Erythroblast (primary cell): ENCODE measurements around the gene WRAP73.
"Not testable (repeated sequence)": the region's sequence is repeated elsewhere in the genome, so short reads cannot be mapped to it uniquely, and the experiment has no call there.

Experiments
- DNase-seq, 2 experiments: peaks; one replicate each; lab custom pipeline; 2025; lab: John Stamatoyannopoulos, UW
- GATA1 ChIP-seq: IDR thresholded peaks from 2 replicates; pipeline ENCODE4 v1.6.1; 2011; ENCODE audit warnings: low read depth, mild to moderate bottlenecking, control low read depth, low read length, moderate library complexity
- POLR2A ChIP-seq: IDR thresholded peaks from 2 replicates; pipeline ENCODE4 v1.6.1; 2011; ENCODE audit warnings: mild to moderate bottlenecking, low read length

Gene WRAP73

GRCh38 chr1:3630914-3631313, 19.0 kb downstream of the WRAP73 start:
- TF ChIP-seq POLR2A (no peak), GATA1 (no peak)

DNA sequence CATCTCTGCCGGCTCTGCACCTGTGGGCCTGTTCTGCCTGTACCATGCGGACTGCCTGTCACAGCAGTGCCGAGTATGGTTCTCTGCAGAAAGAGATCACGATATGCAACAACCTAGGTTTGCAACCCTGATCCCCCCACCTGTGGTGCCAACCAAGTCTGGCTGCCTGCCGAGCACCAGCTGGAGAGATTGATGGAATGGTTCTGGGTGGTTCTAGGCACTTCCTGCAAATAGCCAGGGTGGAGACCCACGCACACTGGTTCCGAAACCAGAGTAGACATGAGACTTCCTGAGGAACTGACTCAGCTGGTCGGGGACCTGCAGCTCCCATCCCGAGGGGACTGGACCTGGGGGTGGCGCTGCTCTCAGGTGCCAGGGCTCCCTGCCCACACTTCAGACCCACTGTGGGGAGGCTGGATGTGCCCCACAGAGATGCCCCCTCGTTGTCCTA, 19.7 kb downstream of the WRAP73 start:
- TF ChIP-seq GATA1 (no peak), POLR2A (no peak)

More at GRCh38 chr1:3630914-3631313, 19.0 kb downstream of the WRAP73 start:
- DNase-seq: no peak

GRCh38 chr1:3629561-3630160, 20.2 kb downstream of the WRAP73 start:
- TF ChIP-seq POLR2A (no peak), GATA1 (no peak)

More for the DNA sequence above, 19.7 kb downstream of the WRAP73 start:
- no peak for DNase-seq

DNA sequence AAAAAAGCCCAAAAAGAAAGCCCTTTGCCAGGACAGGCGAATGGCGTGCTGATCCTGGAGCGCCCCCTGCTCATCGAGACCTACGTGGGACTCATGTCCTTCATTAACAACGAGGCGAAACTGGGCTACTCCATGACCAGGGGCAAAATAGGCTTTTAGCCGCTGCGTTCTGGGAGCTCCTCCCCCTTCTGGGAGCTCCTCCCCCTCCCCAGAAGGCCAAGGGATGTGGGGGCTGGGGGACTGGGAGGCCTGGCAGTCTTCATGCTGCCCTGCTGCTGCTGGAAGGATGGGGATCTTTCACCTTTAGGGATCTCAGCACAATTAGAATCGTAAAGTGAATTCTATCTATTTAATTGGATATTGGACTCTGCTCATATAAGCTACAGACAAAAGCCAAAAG, 21.5 kb downstream of the WRAP73 start:
- DNase-seq: no peak
- TF ChIP-seq GATA1 (no peak), POLR2A (no peak)

More at GRCh38 chr1:3629561-3630160, 20.2 kb downstream of the WRAP73 start:
- no peak for DNase-seq

DNA sequence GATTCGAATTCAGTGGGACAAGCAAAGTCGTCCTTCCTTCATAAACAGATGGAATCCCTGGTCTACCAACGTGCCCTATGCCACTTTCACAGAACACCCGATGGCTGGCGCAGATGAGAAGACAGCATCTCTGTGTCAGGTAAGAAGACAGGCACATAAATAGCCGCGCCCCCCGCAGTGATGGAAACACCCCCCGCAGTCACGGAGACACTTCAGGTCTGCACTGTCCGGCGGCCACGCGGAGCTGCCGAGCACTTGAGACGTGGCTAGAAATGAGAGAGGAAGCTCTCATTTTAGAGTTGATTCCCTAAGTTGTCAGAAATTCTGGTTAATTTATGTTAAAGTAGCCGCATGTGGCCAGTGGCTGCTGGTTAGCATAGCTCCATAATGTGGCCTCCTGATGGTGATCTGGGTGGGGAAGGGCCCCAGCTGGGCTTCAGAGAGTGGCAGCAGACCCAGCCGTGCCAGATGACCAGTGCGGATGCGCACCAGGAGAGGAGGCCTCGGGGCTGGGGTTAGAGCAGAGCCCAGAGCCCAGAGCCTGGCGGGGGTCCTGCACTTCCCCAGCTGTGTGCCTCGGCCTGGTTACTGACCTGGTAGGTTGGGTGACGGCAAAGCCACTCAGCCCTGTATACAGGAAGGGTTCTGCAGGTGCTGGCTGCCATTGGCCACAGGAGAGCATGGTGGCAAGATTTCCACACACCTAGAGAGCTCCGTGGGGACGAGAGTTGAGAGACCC, 22.2 kb downstream of the WRAP73 start:
- no peak for TF ChIP-seq POLR2A
- no peak for TF ChIP-seq GATA1
- DNase-seq: no peak

DNA sequence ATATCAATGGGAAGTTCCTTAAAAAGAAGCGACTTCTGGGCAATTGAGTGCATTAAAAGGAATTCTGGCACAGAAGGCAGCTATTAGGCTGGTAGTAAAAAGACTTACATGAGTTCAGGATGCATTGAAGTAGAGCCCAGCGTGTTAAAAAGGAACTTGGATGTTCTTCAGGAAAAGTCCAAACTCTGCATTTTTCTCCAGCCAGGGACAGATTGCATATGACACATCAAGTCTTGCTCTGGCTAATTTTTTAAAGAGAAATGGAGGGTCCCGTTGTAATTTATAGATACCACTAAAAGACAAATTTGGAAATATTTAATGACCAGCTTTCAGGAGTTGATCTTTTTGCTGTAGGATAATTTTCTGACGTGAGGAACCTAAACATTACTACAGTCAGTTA, 23.9 kb downstream of the WRAP73 start:
- no peak for TF ChIP-seq GATA1
- no peak for TF ChIP-seq POLR2A
- no peak for DNase-seq

DNA sequence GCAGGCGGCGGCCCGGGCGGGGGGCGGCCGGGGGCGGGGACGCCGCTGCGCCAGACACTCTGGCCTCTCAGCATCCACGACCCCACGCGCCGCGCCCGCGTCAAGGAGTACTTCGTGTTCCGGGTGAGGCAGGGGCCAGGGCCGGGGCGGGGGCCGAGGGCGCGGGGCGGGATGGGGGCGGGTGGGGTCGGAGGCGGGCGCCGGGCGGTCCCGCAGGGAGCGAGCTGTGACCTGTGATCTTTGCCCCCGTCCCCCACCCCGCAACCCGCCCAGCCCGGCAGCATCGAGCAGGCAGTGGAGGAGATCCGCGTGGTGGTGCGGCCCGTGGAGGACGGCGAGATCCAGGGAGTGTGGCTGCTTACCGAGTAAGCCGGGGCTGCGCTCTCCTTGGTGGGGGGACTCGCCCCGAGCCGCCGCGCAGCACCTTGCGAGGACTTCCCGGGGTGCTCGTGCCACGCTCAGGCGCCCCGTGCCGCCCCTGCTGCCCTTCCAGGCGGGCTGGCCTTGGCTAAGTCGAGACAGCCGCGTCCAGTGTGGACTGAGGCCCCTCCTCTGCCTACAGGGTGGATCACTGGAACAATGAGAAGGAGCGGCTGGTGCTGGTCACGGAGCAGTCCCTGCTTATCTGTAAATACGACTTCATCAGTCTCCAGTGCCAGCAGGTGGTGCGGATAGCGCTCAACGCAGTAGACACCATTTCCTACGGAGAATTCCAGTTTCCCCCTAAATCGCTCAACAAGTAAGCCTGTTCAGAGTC, 24.6 kb downstream of the WRAP73 start:
- peak; percentile 88 to 94 for DNase-seq
- TF ChIP-seq POLR2A (peak; percentile 34), GATA1 (no peak)

DNA sequence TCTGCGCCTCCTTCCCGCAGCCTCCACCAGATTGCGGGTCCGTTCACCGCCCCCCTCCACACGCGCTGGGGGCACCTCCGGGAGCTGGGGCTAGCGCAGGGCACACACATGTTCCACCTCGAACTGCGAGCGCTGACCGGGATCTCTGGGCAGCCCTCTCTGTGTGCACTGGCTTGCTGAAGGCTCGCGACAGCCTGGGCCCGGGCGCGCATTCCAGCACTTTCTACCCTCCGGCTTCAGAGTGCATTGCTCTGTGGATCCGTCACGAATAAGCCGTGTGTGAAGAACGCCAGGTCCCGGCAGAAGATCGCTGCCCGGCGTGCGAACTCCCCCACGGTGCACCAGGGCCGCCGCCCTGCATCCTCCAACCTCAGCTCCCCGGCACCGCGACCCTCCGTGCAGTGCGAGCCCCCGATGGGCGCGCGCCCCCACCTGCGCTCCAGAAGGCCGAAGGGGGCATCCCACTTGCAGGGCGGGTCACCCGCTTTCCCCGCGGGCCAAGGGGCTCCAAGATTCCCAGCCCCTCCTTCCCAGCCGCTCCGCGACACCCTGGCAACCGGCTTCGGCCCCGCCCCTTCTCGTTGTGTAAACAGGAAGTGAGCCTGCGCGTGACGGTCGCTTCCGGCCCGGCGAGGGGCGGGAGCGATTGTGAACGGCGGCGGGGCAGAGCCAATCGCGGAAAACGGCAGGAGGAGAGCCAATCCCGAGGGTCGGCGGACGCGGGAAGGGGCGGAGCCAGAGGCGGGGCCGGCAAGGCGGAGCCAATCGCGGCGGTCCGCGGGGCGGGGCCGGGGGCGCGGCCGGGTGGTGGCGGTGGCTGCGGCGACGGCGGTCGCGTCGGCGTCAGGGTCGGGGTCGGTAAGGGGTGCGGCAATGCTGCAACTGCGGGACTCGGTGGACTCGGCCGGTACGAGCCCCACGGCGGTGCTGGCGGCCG, 25.4 kb downstream of the WRAP73 start, which contains the start of gene TPRG1L:
TPRG1L (plus strand) TSS at position 816 of the 937 bp plus-strand sequence; CDS start at position 874, 58 bp downstream.
- TF ChIP-seq GATA1: no peak
- TF ChIP-seq POLR2A: no peak
- DNase-seq: peak; percentile 97 to 99

DNA sequence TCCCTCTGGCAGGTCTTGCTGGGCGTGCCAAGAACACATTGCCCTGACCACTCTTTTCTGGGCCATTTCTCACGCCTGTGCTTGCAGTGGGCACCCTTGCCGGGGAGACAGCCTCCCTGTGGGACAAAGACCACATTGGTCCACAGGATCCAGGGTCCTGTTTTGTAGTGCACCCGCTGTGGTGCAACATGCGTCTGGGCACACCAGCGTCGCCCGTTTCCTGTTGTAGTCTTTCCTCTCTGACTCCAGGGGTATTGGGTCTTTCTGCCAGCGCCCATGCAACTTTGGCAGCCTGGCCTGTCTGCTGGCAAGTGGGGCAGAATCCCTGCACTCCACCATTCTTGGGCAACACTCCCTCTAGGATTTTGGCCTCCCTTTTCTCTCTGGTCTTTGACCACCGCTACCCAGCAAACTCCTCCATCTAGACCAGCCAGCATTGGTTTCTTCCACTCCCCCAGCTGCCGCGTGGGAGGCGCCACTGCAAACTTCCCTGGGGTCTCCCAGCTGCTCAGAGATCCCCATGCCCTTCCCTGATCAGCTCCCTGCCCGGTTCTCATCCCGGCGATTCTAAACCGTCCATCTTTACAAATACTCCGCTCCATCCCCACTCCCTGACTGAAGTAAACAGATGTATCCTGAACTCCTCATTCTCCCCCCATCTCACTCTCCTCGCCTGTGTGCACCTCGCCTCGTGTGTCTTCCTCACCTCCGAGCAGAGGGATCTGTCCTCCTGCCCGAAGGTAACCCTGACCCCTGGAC, 26.3 kb downstream of the WRAP73 start:
- TF ChIP-seq GATA1 (no peak), POLR2A (no peak)
- DNase-seq: no peak

- DNase-seq: not testable (repeated sequence)
These were observed 27.8 kb downstream of the WRAP73 start for GRCh38 chr1:3622102-3622501.

DNA sequence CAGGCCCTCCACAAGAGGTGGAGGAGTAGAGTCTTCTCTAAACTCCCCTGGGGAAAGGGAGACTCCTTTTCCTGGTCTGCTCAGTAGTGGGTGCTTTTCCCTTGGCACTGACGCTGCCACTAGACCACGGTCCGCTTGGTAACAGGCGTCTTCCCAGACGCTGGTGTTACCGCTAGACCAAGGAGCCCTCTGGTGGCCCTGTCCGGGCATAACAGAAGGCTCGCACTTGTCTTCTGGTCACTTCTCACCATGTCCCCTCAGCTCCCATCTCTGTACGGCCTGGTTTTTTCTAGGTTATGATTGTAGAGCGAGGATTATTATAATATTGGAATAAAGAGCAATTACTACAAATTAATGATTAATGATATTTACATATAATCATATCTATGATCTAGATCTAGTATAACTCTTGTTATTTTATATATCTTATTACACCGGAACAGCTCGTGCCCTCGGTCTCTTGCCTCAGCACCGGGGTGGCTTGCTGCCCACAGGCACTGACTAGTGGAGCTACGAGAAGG, 28.7 kb downstream of the WRAP73 start:
- peak; percentile 19 to 41 for DNase-seq

- TF ChIP-seq GATA1 (no peak), POLR2A (no peak)
- DNase-seq: no peak
These were observed 29.2 kb downstream of the WRAP73 start for GRCh38 chr1:3620708-3621107.
